SU-DHL-6 (cell line): ENCODE data around the gene OR51B2.

Experiments
- H2AFZ ChIP-seq: fragments of 200-600 bp; sonication (generic); 2 replicates; pipeline ENCODE4 v1.6.1; 2014; ENCODE audit warnings: low read depth, mild to moderate bottlenecking, moderate library complexity, mixed read lengths, antibody characterized with exemption, low read length; ENCODE audit not compliant: severe bottlenecking
- H3F3A ChIP-seq: fragments of 200-600 bp; shearing (Covaris generic); 2 replicates; pipeline ENCODE4 v1.6.0; 2016; ENCODE audit warnings: antibody characterized with exemption, mild to moderate bottlenecking; ENCODE audit not compliant: insufficient read depth
- H3K27ac ChIP-seq: fragments of 200-600 bp; sonication (generic); 2 replicates; pipeline ENCODE4 v1.5.1; 2016; ENCODE audit warnings: low read depth, mild to moderate bottlenecking, low read length, moderate library complexity, mixed read lengths
- H3K27me3 ChIP-seq: fragments of 200-600 bp; sonication (generic), shearing (Covaris generic); 2 replicates; pipeline ENCODE4 v1.6.0; 2014; ENCODE audit warnings: mild to moderate bottlenecking, low read length
- H3K36me3 ChIP-seq: fragments of 200-600 bp; sonication (generic); 2 replicates; pipeline ENCODE4 v1.6.1; 2014; ENCODE audit warnings: mild to moderate bottlenecking, low read length, mixed read lengths
- H3K4me2 ChIP-seq: fragments of 300-600, 200-600 bp; shearing (Covaris generic), sonication (generic); 2 replicates; pipeline ENCODE4 v1.6.0; 2014; ENCODE audit warnings: low read length, low read depth, mild to moderate bottlenecking; ENCODE audit not compliant: poor library complexity, severe bottlenecking
- H3K4me3 ChIP-seq: fragments of 200-600 bp; sonication (generic); 2 replicates; pipeline ENCODE4 v1.5.1; 2014; ENCODE audit warnings: antibody characterized with exemption, low read length, mild to moderate bottlenecking, mixed read lengths; ENCODE audit not compliant: insufficient read depth, poor library complexity, severe bottlenecking
- H3K79me2 ChIP-seq: fragments of 200-600 bp; sonication (generic); 2 replicates; pipeline ENCODE4 v1.6.1; 2014; ENCODE audit warnings: mild to moderate bottlenecking, low read length, moderate library complexity; ENCODE audit not compliant: insufficient read depth
- H3K9ac ChIP-seq: fragments of 200-600 bp; sonication (generic); 2 replicates; pipeline ENCODE4 v1.7.0; 2014; ENCODE audit warnings: mild to moderate bottlenecking, low read length
- H3K9me2 ChIP-seq: fragments of 200-600 bp; sonication (generic); replicated peaks from 2 replicates; pipeline ENCODE4 v1.6.1; 2014; ENCODE audit warnings: low read length; ENCODE audit not compliant: insufficient read depth
- H3K9me3 ChIP-seq: fragments of 200-600 bp; sonication (generic); 2 replicates; pipeline ENCODE4 v1.6.1; 2014; ENCODE audit warnings: low read length, mixed read lengths; ENCODE audit not compliant: insufficient read depth
- H4K20me1 ChIP-seq: fragments of 200-600 bp; sonication (generic); 2 replicates; pipeline ENCODE4 v1.6.1; 2014; ENCODE audit warnings: low read depth, mild to moderate bottlenecking, antibody characterized with exemption, low read length, moderate library complexity, mixed read lengths
- EZH2phosphoT487 ChIP-seq: fragments of 200-600 bp; sonication (generic), shearing (Covaris generic); conservative IDR thresholded peaks from 2 replicates; pipeline ENCODE4 v1.6.1; 2018; ENCODE audit warnings: mild to moderate bottlenecking, antibody characterized with exemption, low read length, moderate library complexity, mixed read lengths
- TF ChIP-seq, protein P1 (sequence below): fragments of 200-600 bp; sonication (generic); IDR thresholded peaks from one replicate; pipeline ENCODE4 v1.5.1; 2017; ENCODE audit warnings: antibody characterized with exemption, mild to moderate bottlenecking, low read length, moderate library complexity; ENCODE audit not compliant: insufficient read depth, poor library complexity, severe bottlenecking

OR51B2 gene

GRCh38 chr11:5290106-5290505, 34.0 kb downstream of the OR51B2 start:
- no peaks in the 10 kb centered on the region for H3K9me2 ChIP-seq
- no peaks in the 10 kb centered on the region for H3K36me3 ChIP-seq
- no peaks in the 10 kb centered on the region for H4K20me1 ChIP-seq
- H3K4me2 ChIP-seq, result no peak overlapping the region
- H3K79me2 ChIP-seq, result no peaks in the 10 kb centered on the region
- no peak overlapping the region for H3K9ac ChIP-seq
- H3K27me3 ChIP-seq, result no peaks in the 10 kb centered on the region
- H3K9me3 ChIP-seq, result no peaks in the 10 kb centered on the region
- no peak overlapping the region for H3K27ac ChIP-seq
- H2AFZ ChIP-seq, result no peak overlapping the region
- H3K4me3 ChIP-seq, result no peak overlapping the region
- TF ChIP-seq EZH2phosphoT487, result no peak
- H3F3A ChIP-seq, result no peaks in the 10 kb centered on the region

- no peak for TF ChIP-seq EZH2phosphoT487
- TF ChIP-seq, protein P1, sequence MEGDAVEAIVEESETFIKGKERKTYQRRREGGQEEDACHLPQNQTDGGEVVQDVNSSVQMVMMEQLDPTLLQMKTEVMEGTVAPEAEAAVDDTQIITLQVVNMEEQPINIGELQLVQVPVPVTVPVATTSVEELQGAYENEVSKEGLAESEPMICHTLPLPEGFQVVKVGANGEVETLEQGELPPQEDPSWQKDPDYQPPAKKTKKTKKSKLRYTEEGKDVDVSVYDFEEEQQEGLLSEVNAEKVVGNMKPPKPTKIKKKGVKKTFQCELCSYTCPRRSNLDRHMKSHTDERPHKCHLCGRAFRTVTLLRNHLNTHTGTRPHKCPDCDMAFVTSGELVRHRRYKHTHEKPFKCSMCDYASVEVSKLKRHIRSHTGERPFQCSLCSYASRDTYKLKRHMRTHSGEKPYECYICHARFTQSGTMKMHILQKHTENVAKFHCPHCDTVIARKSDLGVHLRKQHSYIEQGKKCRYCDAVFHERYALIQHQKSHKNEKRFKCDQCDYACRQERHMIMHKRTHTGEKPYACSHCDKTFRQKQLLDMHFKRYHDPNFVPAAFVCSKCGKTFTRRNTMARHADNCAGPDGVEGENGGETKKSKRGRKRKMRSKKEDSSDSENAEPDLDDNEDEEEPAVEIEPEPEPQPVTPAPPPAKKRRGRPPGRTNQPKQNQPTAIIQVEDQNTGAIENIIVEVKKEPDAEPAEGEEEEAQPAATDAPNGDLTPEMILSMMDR, result no peak
- Histone ChIP-seq H4K20me1 (no peaks in the 10 kb centered on the region), H3K27me3 (no peaks in the 10 kb centered on the region), H3K9me3 (no peaks in the 10 kb centered on the region), H3K9me2 (no peaks in the 10 kb centered on the region), H3K36me3 (no peaks in the 10 kb centered on the region), H2AFZ (no peak overlapping the region), H3K79me2 (no peaks in the 10 kb centered on the region), H3K4me3 (no peak overlapping the region), H3K9ac (no peak overlapping the region), H3K27ac (no peak overlapping the region), H3F3A (no peaks in the 10 kb centered on the region), H3K4me2 (no peak overlapping the region)
Measured at GRCh38 chr11:5289696-5290095, 34.4 kb downstream of the OR51B2 start.

GRCh38 chr11:5288906-5289550, 35.1 kb downstream of the OR51B2 start:
- Histone ChIP-seq H3K79me2 (no peaks in the 10 kb centered on the region), H3K27ac (no peak overlapping the region), H2AFZ (no peak overlapping the region), H3K9me3 (no peaks in the 10 kb centered on the region), H3K9me2 (no peaks in the 10 kb centered on the region), H3K36me3 (no peaks in the 10 kb centered on the region), H3K27me3 (no peaks in the 10 kb centered on the region), H4K20me1 (no peaks in the 10 kb centered on the region), H3K4me2 (no peak overlapping the region), H3K4me3 (no peak overlapping the region), H3K9ac (no peak overlapping the region), H3F3A (no peaks in the 10 kb centered on the region)
- TF ChIP-seq EZH2phosphoT487, result no peak
- TF ChIP-seq, protein P1, result no peak

- no peak overlapping the region for H3K4me2 ChIP-seq
- no peaks in the 10 kb centered on the region for H3K9me3 ChIP-seq
- no peak overlapping the region for H3K27ac ChIP-seq
- no peaks in the 10 kb centered on the region for H3K27me3 ChIP-seq
- TF ChIP-seq EZH2phosphoT487, result no peak
- TF ChIP-seq, protein P1, result no peak
- H2AFZ ChIP-seq, result no peak overlapping the region
- H3F3A ChIP-seq, result no peaks in the 10 kb centered on the region
- no peaks in the 10 kb centered on the region for H3K36me3 ChIP-seq
- H3K9me2 ChIP-seq, result no peaks in the 10 kb centered on the region
- no peaks in the 10 kb centered on the region for H3K79me2 ChIP-seq
- H3K4me3 ChIP-seq, result no peak overlapping the region
- no peak overlapping the region for H3K9ac ChIP-seq
- H4K20me1 ChIP-seq, result no peaks in the 10 kb centered on the region
Measured at GRCh38 chr11:5288108-5288905, 35.8 kb downstream of the OR51B2 start.
